SKM-1 treated with dmso at 0.1 percent for 144 hours (cell line): ENCODE results near the gene RFX6.
"Not testable (repeated sequence)": the region's sequence is repeated elsewhere in the genome, so short reads cannot be mapped to it uniquely, and the experiment has no call there.

Experiments
- DNase-seq: peaks from one replicate; lab custom pipeline; 2025; ENCODE audit not compliant: unreplicated experiment; lab: John Stamatoyannopoulos, UW

The RFX6 gene, protein sequence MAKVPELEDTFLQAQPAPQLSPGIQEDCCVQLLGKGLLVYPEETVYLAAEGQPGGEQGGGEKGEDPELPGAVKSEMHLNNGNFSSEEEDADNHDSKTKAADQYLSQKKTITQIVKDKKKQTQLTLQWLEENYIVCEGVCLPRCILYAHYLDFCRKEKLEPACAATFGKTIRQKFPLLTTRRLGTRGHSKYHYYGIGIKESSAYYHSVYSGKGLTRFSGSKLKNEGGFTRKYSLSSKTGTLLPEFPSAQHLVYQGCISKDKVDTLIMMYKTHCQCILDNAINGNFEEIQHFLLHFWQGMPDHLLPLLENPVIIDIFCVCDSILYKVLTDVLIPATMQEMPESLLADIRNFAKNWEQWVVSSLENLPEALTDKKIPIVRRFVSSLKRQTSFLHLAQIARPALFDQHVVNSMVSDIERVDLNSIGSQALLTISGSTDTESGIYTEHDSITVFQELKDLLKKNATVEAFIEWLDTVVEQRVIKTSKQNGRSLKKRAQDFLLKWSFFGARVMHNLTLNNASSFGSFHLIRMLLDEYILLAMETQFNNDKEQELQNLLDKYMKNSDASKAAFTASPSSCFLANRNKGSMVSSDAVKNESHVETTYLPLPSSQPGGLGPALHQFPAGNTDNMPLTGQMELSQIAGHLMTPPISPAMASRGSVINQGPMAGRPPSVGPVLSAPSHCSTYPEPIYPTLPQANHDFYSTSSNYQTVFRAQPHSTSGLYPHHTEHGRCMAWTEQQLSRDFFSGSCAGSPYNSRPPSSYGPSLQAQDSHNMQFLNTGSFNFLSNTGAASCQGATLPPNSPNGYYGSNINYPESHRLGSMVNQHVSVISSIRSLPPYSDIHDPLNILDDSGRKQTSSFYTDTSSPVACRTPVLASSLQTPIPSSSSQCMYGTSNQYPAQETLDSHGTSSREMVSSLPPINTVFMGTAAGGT

DNA sequence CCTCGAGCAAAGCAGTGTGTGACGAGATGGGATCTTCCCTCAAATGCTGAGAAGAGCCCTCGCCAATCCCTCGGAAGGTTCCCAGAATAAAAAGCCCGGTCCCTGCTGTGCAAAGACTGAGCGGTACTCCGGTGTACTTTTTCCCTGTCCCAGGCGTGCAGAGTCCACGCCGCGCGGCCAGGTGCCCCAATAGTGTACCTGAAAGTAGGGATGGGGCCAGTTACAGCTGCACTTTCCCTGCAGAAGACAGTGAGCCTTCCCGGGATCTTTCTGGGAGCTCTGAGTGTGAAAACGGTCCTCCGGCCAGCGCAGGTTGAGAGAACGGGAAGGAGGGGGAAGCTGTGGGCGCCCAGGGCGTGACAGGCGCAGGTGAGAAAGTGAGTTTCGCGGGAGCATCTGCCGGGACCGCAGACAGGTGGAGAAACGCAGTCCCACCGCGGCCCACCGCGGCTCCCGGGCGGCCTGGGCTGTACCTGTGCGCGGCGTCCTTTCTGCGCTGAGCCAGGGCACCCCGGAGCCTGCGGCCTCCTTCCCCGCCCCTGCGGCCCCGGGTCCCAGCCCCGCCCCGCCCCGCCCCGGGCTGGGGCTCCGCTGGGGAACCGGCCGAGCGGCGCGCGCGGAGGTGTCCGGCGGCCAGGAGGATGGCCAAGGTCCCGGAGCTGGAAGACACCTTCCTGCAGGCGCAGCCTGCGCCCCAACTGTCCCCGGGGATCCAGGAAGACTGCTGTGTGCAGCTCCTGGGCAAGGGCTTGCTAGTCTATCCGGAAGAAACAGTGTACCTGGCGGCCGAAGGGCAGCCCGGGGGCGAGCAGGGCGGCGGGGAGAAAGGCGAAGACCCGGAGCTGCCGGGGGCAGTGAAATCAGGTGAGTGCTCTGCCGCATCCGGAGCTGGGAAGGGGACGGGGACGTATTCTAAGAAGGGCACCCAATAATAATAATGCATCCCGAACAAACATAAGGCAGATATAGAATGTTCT, at the start of gene RFX6:
Gene RFX6, plus strand, starts transcription at position 608 of the 977 bp plus-strand sequence. Its CDS starts 34 bp downstream, at position 642.
- no peak for DNase-seq

GRCh38 chr6:116827561-116828240, 49.3 kb upstream of the RFX6 start:
- no peak for DNase-seq

- no peak for DNase-seq
Observed at GRCh38 chr6:116828983-116829382, 48.1 kb upstream of the RFX6 start, which contains the start of gene GPRC6A. Gene GPRC6A, minus strand, starts transcription at chr6:116829083. Its CDS starts 70 bp downstream, at chr6:116829013.

DNA sequence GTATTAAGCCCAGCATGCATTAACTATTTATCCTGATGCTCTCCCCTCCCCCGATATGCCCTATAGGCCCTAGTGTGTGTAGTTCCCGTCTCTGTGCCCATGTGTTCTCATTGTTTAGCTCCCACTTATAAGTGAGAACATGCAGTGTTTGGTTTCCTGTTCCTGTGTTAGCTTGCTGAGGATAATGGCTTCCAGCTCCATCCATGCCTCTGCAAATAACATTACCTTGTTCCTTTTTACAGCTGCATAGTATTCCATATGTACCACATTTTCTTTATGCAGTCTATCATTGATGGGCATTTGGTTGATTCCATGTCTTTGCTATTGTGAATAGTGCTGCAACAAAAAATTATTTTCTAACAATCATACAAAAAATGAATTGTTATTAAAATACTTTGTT, 42.5 kb upstream of the RFX6 start:
- DNase-seq, result not testable (repeated sequence)

GRCh38 chr6:116836606-116837342, 40.3 kb upstream of the RFX6 start:
- no peak for DNase-seq

- DNase-seq, result peak; percentile 8
Observed at GRCh38 chr6:116840091-116840490, 37.0 kb upstream of the RFX6 start.

DNA sequence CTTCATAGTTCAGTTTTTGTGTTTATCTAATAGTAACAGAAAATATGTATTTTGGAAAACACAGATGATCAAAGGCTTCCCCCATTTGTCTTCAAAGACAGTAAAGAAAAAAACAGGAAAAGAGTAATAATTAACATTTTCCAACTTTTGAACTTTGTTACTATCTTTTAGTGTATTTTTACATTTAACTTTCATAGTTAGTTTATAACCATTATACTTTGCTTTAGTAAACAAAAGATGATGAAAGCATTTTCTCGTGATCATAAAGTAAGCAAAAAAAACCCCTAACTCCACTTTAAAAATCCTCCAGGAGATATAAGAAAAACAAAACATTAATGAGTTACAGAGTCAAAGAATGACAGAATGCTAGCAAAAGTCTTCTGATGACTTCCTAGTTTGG, 34.6 kb upstream of the RFX6 start:
- DNase-seq, result no peak

DNA sequence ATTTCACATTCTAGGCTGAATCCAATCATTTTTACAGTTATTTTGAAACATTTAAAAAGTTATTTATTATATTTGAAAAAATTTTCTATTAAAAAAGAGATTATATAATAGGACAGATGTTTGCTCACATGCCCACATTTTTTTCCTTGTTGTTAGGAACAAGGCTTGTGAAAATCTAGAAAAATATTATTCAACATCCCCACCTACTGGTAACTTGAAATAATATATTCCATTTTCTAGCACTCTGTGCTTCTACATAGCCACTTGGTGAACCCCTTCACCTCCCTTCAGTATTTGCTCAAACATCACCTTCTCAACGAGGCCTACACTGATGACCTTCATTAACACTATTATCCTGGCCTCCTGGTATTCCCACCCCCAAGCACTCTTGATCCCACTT, 29.8 kb upstream of the RFX6 start:
- DNase-seq, result peak; percentile 48

GRCh38 chr6:116858060-116858459, 19.0 kb upstream of the RFX6 start:
- DNase-seq, result no peak

GRCh38 chr6:116859264-116859663, 17.8 kb upstream of the RFX6 start:
- no peak for DNase-seq

GRCh38 chr6:116866281-116866871, 10.7 kb upstream of the RFX6 start:
- no peak for DNase-seq

- DNase-seq, result no peak
Observed at GRCh38 chr6:116872771-116873170, 4.3 kb upstream of the RFX6 start.

GRCh38 chr6:116876107-116876506, 935 bp upstream of the RFX6 start:
- DNase-seq, result no peak

DNA sequence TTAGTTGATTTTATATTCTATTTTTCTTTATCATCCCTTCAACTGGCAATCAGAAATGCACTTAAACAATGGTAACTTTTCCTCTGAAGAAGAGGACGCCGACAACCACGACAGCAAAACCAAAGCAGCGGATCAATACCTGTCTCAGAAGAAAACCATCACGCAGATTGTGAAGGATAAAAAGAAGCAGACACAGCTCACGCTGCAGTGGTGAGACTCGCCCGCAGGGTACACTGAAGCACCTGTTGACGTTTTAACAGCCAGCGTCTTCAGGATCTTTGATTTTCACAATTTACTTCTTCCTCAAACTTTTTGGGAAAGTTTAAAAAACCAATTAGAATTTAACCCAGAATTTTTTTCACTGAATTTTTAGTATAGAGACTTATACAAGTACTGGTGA, 701 bp downstream of the RFX6 start:
- no peak for DNase-seq

DNA sequence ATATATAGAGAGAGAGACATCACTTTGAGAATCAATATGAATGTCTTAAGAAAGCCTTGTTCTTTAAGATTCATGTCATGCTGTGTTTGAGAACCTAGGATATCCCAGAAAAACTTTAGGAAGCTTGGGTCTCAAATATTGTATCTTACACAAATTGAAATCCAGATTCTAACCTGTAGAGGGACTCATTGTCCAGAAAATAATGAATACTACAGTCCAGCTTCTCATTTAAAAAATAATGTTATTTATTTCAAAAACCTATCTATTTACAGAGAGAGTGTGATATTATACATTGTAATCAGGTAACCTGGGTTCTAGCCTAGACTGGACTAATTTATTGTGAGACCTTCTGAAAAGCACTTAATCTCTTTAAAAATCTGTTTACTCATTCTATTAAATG, 4.2 kb downstream of the RFX6 start:
- DNase-seq, result no peak

- no peak for DNase-seq
Observed at GRCh38 chr6:116883005-116883404, 6.0 kb downstream of the RFX6 start.

GRCh38 chr6:116884530-116884929, 7.5 kb downstream of the RFX6 start:
- no peak for DNase-seq

DNA sequence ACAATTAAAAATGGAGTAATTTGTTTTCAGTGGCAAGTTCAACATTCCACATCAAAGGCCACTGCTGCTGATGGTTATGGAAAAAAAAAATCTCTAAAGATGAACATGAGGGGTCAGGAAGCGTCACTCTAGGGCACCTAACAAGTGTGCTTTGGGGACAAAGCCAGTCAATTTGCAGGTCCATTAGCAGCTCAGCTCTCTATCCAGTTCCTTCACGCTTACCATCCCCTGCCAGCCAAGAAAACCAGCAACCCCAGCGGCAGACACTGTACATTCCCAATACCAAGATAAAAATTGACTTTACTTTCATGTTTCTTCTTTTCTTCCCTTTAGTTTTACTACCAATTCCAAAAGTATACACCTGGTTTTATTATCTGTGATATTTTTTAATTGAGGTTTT, 10.1 kb downstream of the RFX6 start:
- no peak for DNase-seq

DNA sequence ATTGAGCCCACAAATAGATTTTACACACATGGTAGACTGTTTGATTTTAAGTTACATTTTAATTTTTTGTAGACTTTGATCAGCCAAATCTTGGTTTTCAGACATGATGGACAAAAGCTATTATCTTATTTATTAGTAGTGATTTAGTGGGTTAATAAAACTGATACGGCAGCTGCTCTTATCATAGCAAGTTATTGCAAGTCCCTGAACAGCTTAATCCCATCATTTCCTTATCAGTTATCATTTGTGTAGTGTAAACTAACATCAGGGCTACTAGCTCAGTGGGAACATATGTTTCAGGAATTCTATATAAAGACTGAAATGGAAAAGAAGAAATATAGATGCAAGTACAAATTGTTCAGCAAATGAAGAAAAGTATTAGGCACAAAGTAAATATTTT, 10.9 kb downstream of the RFX6 start:
- DNase-seq, result no peak
